Stimulated activated CD8-positive, alpha-beta memory T cell treated with anti-CD3 and anti-CD28 coated beads, Interleukin-4, amount 100 ng/mL, for 4 hours (primary cell): Measurements from ENCODE around the gene SOCS7.

ENCODE experiments used
- DNase-seq, 2 donors: peaks; one replicate each; pipeline ENCODE4 v3.0.0-alpha.2; 2020; ENCODE audit warnings: low read depth in 2 of 2, low spot score in 1 of 2

SOCS7 gene

GRCh38 chr17:38334480-38335364, 16.9 kb upstream of the SOCS7 start:
- DNase-seq, result no peak

GRCh38 chr17:38336838-38337237, 14.8 kb upstream of the SOCS7 start:
- no peak for DNase-seq

- no peak for DNase-seq
Measured at GRCh38 chr17:38338053-38338452, 13.6 kb upstream of the SOCS7 start.

GRCh38 chr17:38338535-38338934, 13.1 kb upstream of the SOCS7 start:
- no peak for DNase-seq

GRCh38 chr17:38339891-38340290, 11.8 kb upstream of the SOCS7 start:
- DNase-seq, result no peak

- DNase-seq, result no peak
Measured at GRCh38 chr17:38341035-38341721, 10.5 kb upstream of the SOCS7 start.

GRCh38 chr17:38342886-38343607, 8.6 kb upstream of the SOCS7 start:
- no peak for DNase-seq

- DNase-seq, result no peak
Measured at GRCh38 chr17:38343608-38344419, 7.8 kb upstream of the SOCS7 start, which contains the start of gene GPR179. Gene GPR179, minus strand, starts transcription at chr17:38343956. Its CDS starts 167 bp downstream, at chr17:38343789.

- DNase-seq, result no peak
Measured at GRCh38 chr17:38344420-38344745, 7.3 kb upstream of the SOCS7 start.

GRCh38 chr17:38345743-38346142, 5.9 kb upstream of the SOCS7 start:
- DNase-seq, result no peak

GRCh38 chr17:38349097-38349730, 2.4 kb upstream of the SOCS7 start:
- DNase-seq, result peak; percentile 59 to 71

- DNase-seq, result no peak
Measured at GRCh38 chr17:38350035-38350434, 1.6 kb upstream of the SOCS7 start.

- DNase-seq, result no peak
Measured at GRCh38 chr17:38352245-38353085, 821 bp downstream of the SOCS7 start.

GRCh38 chr17:38353086-38353604, 1.5 kb downstream of the SOCS7 start:
- DNase-seq, result no peak

GRCh38 chr17:38353668-38354067, 2.0 kb downstream of the SOCS7 start:
- DNase-seq, result no peak

- DNase-seq, result no peak
Measured at GRCh38 chr17:38354466-38354865, 2.8 kb downstream of the SOCS7 start.

GRCh38 chr17:38355251-38355650, 3.6 kb downstream of the SOCS7 start:
- no peak for DNase-seq

- DNase-seq, result no peak
Measured at GRCh38 chr17:38357486-38358123, 6.0 kb downstream of the SOCS7 start.
